ENCODE measurements around the gene ACTL6B. TPM values are rescaled to one million over a fixed set of nuclear protein-coding genes. Genes with fewer than 3 reads are reported as not detected.
A peak's percentile ranks its signal among the peaks of the same experiment; 100 is the strongest.

Gene ACTL6B
- total and polyA plus RNA-seq, 2 of the 13 experiments (the other 11 are each of a cell fraction or from before 2014, with no cell fraction given) = not detected

- no peak; the same call in 1 of the 2 replicates for TF ChIP-seq HMGXB3 (CRISPR knock-in tag; IDR thresholded peaks at IDR 0.05; ENCODE audit: borderline replicate concordance)
- no peak for TF ChIP-seq ZNF484 (CRISPR knock-in tag; IDR thresholded peaks at IDR 0.05; ENCODE audit: borderline replicate concordance, low read depth)
- peak; percentile 64; the same call in 1 of the 2 replicates for TF ChIP-seq RXRA (CRISPR knock-in tag; IDR thresholded peaks at IDR 0.05)
- no peak for TF ChIP-seq HNRNPK (IDR thresholded peaks at IDR 0.05; ENCODE audit: low read depth, low read length, poor library complexity, severe bottlenecking)
- TF ChIP-seq, protein P1, sequence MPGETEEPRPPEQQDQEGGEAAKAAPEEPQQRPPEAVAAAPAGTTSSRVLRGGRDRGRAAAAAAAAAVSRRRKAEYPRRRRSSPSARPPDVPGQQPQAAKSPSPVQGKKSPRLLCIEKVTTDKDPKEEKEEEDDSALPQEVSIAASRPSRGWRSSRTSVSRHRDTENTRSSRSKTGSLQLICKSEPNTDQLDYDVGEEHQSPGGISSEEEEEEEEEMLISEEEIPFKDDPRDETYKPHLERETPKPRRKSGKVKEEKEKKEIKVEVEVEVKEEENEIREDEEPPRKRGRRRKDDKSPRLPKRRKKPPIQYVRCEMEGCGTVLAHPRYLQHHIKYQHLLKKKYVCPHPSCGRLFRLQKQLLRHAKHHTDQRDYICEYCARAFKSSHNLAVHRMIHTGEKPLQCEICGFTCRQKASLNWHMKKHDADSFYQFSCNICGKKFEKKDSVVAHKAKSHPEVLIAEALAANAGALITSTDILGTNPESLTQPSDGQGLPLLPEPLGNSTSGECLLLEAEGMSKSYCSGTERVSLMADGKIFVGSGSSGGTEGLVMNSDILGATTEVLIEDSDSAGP (CRISPR knock-in tag; IDR thresholded peaks at IDR 0.05; ENCODE audit: borderline replicate concordance) = peak; percentile 26; the same call in 1 of the 2 replicates
- TF ChIP-seq HIVEP1 (CRISPR knock-in tag; IDR thresholded peaks at IDR 0.05) = no peak
- no peak for TF ChIP-seq TP53 (CRISPR knock-in tag; conservative IDR thresholded peaks at IDR 0.05)
- TF ChIP-seq, protein P2, sequence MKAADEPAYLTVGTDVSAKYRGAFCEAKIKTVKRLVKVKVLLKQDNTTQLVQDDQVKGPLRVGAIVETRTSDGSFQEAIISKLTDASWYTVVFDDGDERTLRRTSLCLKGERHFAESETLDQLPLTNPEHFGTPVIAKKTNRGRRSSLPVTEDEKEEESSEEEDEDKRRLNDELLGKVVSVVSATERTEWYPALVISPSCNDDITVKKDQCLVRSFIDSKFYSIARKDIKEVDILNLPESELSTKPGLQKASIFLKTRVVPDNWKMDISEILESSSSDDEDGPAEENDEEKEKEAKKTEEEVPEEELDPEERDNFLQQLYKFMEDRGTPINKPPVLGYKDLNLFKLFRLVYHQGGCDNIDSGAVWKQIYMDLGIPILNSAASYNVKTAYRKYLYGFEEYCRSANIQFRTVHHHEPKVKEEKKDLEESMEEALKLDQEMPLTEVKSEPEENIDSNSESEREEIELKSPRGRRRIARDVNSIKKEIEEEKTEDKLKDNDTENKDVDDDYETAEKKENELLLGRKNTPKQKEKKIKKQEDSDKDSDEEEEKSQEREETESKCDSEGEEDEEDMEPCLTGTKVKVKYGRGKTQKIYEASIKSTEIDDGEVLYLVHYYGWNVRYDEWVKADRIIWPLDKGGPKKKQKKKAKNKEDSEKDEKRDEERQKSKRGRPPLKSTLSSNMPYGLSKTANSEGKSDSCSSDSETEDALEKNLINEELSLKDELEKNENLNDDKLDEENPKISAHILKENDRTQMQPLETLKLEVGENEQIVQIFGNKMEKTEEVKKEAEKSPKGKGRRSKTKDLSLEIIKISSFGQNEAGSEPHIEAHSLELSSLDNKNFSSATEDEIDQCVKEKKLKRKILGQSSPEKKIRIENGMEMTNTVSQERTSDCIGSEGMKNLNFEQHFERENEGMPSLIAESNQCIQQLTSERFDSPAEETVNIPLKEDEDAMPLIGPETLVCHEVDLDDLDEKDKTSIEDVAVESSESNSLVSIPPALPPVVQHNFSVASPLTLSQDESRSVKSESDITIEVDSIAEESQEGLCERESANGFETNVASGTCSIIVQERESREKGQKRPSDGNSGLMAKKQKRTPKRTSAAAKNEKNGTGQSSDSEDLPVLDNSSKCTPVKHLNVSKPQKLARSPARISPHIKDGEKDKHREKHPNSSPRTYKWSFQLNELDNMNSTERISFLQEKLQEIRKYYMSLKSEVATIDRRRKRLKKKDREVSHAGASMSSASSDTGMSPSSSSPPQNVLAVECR (CRISPR knock-in tag; IDR thresholded peaks at IDR 0.05; ENCODE audit: borderline replicate concordance) = peak; percentile 59; the same call in 1 of the 2 replicates
- peak in 1 of 2 experiments; percentile 74; a peak in 1 of 4 replicates for TF ChIP-seq KLF16 (CRISPR knock-in tag; IDR thresholded peaks at IDR 0.05)
- peak; percentile 72; the same call in 1 of the 2 replicates for TF ChIP-seq HNRNPL (IDR thresholded peaks at IDR 0.05; ENCODE audit: low read depth, low read length)
- TF ChIP-seq GATAD2A (CRISPR knock-in tag; IDR thresholded peaks at IDR 0.05) = peak; percentile 85
- TF ChIP-seq NONO (IDR thresholded peaks at IDR 0.05) = no peak
- peak; percentile 64; the same call in 1 of the 2 replicates for TF ChIP-seq NONO (CRISPR knock-in tag; conservative IDR thresholded peaks at IDR 0.05)
- TF ChIP-seq SNAPC2 (CRISPR knock-in tag; IDR thresholded peaks at IDR 0.05) = no peak
- TF ChIP-seq ZNF768 (CRISPR knock-in tag; IDR thresholded peaks at IDR 0.05) = no peak
- no peak for TF ChIP-seq ZNF598 (CRISPR knock-in tag; IDR thresholded peaks at IDR 0.05; ENCODE audit: borderline replicate concordance)
- peak; percentile 56; the same call in 1 of the 2 replicates for TF ChIP-seq MYC (CRISPR knock-in tag; IDR thresholded peaks at IDR 0.05; ENCODE audit: borderline replicate concordance)
- TF ChIP-seq, protein P3, sequence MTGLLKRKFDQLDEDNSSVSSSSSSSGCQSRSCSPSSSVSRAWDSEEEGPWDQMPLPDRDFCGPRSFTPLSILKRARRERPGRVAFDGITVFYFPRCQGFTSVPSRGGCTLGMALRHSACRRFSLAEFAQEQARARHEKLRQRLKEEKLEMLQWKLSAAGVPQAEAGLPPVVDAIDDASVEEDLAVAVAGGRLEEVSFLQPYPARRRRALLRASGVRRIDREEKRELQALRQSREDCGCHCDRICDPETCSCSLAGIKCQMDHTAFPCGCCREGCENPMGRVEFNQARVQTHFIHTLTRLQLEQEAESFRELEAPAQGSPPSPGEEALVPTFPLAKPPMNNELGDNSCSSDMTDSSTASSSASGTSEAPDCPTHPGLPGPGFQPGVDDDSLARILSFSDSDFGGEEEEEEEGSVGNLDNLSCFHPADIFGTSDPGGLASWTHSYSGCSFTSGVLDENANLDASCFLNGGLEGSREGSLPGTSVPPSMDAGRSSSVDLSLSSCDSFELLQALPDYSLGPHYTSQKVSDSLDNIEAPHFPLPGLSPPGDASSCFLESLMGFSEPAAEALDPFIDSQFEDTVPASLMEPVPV (CRISPR knock-in tag; IDR thresholded peaks at IDR 0.05) = no peak
Observed at GRCh38 chr7:100641463-100641859, 14.8 kb downstream of the ACTL6B start, which contains the start of gene TFR2 (continued).
